H1 (cell line): ENCODE data around the gene RHBDF2. TPM values are rescaled to one million over a fixed set of nuclear protein-coding genes. Genes with fewer than 3 reads are reported as not detected.

Source experiments
- CTCF ChIA-PET: fragments of 300-600 bp; sonication (Branson Sonifier 250); formaldehyde crosslinking; loops from one replicate; lab custom pipeline; 2021; ENCODE audit not compliant: partially characterized antibody; lab: Charles Lee
- POLR2A ChIA-PET: fragments of 300-600 bp; sonication (Branson Sonifier 250); formaldehyde crosslinking; loops from one replicate; lab custom pipeline; 2021; ENCODE audit warnings: inconsistent platforms; ENCODE audit not compliant: partially characterized antibody; lab: Charles Lee
- DNase-seq, 2 experiments: peaks; one replicate each; pipeline versions ENCODE4 v3.0.0 to v3.0.0-alpha.2; 2010 to 2022; ENCODE audit warnings: low spot score in 2 of 2, low read depth in 1 of 2, mixed read lengths in 1 of 2
- FAIRE-seq: peaks from 2 replicates; lab custom pipeline; 2011; peaks lifted over from hg19 to GRCh38; lab: Jason Lieb, UNC
- H2AFZ ChIP-seq: 2 replicates; pipeline ENCODE4 v1.8.1; 2012; ENCODE audit warnings: low read length, inconsistent platforms
- H2AK5ac ChIP-seq: 2 replicates; pipeline ENCODE4 v1.6.1; 2013; ENCODE audit warnings: low read depth, low read length
- H2BK120ac ChIP-seq: replicated peaks from 2 replicates; pipeline ENCODE3; 2013; ENCODE audit warnings: low read depth, low read length, inconsistent platforms
- H2BK12ac ChIP-seq: 2 replicates; pipeline ENCODE4 v1.6.1; 2013; ENCODE audit warnings: low read depth, low read length
- H2BK15ac ChIP-seq: 2 replicates; pipeline ENCODE4 v1.6.1; 2013; ENCODE audit warnings: low read length
- H2BK20ac ChIP-seq: 2 replicates; pipeline ENCODE4 v1.6.1; 2013; ENCODE audit warnings: low read length
- H2BK5ac ChIP-seq: 2 replicates; pipeline ENCODE4 v1.6.1; 2013; ENCODE audit warnings: low read depth, low read length
- H3K14ac ChIP-seq: 2 replicates; pipeline ENCODE4 v1.6.1; 2013; ENCODE audit warnings: inconsistent platforms; ENCODE audit not compliant: insufficient read length
- H3K18ac ChIP-seq: 2 replicates; pipeline ENCODE4 v1.6.1; 2013; ENCODE audit warnings: low read length; ENCODE audit errors: extremely low read depth
- H3K23ac ChIP-seq: 2 replicates; pipeline ENCODE4 v1.6.1; 2013; ENCODE audit warnings: inconsistent platforms; ENCODE audit not compliant: insufficient read length
- H3K23me2 ChIP-seq: 2 replicates; pipeline ENCODE4 v1.6.1; 2013; ENCODE audit warnings: low read depth, low read length
- H3K27ac ChIP-seq: 2 replicates; pipeline ENCODE4 v1.6.1; 2011; ENCODE audit warnings: low read depth, low read length, inconsistent platforms
- H3K27me3 ChIP-seq, 4 experiments: replicated peaks in 1 of 4; 1 replicate in 1 of 4; 2 replicates in 3 of 4; pipeline versions ENCODE4 v1.6.1 to v1.8.1; 2011 to 2013; ENCODE audit warnings: low read length in 3 of 4, mild to moderate bottlenecking in 3 of 4, inconsistent platforms in 2 of 4, mixed read lengths in 2 of 4, moderate library complexity in 1 of 4; ENCODE audit not compliant: control insufficient read depth in 3 of 4, insufficient read depth in 3 of 4; ENCODE audit errors: extremely low read depth in 1 of 4
- H3K36me3 ChIP-seq, 4 experiments: 2 replicates each; pipeline versions ENCODE4 v1.6.1 to v1.8.1; 2011 to 2013; ENCODE audit warnings: mild to moderate bottlenecking in 4 of 4, low read length in 3 of 4, moderate library complexity in 2 of 4, control low read depth in 1 of 4, inconsistent platforms in 1 of 4; ENCODE audit not compliant: insufficient read depth in 4 of 4, control insufficient read depth in 2 of 4
- H3K4ac ChIP-seq: replicated peaks from 2 replicates; pipeline ENCODE3; 2013; ENCODE audit warnings: low read length, low read depth, mixed read lengths, inconsistent platforms; ENCODE audit not compliant: insufficient read length
- H3K4me1 ChIP-seq, 4 experiments: replicated peaks in 1 of 4; 1 replicate in 1 of 4; 2 replicates in 3 of 4; pipeline versions ENCODE4 v1.6.1 to v1.8.1; 2011 to 2013; ENCODE audit warnings: low read length in 3 of 4, inconsistent platforms in 2 of 4, mixed read lengths in 1 of 4; ENCODE audit not compliant: insufficient read depth in 4 of 4, control insufficient read depth in 3 of 4
- H3K4me2 ChIP-seq, 2 experiments: 2 replicates each; pipeline versions ENCODE4 v1.6.1 to v1.8.1; 2011 to 2013; ENCODE audit warnings: low read depth in 2 of 2, low read length in 2 of 2, control low read depth in 1 of 2, inconsistent platforms in 1 of 2, mild to moderate bottlenecking in 1 of 2; ENCODE audit not compliant: insufficient read depth in 1 of 2
- H3K4me3 ChIP-seq, 4 experiments: fragments of 200-600, 300-600 bp in 1 of 4; sonication (generic), shearing (Covaris generic), sonication (Bioruptor Twin) in 1 of 4; 2 replicates each; pipeline versions ENCODE4 v1.5.1 to v1.8.1; 2011 to 2016; ENCODE audit warnings: low read length in 4 of 4, low read depth in 3 of 4, control low read depth in 2 of 4, inconsistent platforms in 2 of 4, mild to moderate bottlenecking in 2 of 4, mixed read lengths in 1 of 4, moderate library complexity in 1 of 4; ENCODE audit not compliant: insufficient read depth in 2 of 4; ENCODE audit errors: extremely low read depth in 1 of 4
- H3K56ac ChIP-seq: replicated peaks from 2 replicates; pipeline ENCODE3; 2013; ENCODE audit warnings: low read depth, mild to moderate bottlenecking, mixed read lengths, low read length, inconsistent platforms; ENCODE audit not compliant: insufficient read length
- H3K79me1 ChIP-seq: 2 replicates; pipeline ENCODE4 v1.6.1; 2013; ENCODE audit warnings: low read depth, low read length, control low read depth
- H3K79me2 ChIP-seq, 2 experiments: 2 replicates each; pipeline versions ENCODE4 v1.6.1 to v1.8.1; 2012 to 2013; ENCODE audit warnings: low read length in 2 of 2, mild to moderate bottlenecking in 2 of 2, inconsistent platforms in 1 of 2; ENCODE audit not compliant: insufficient read depth in 2 of 2, control insufficient read depth in 1 of 2
- H3K9ac ChIP-seq, 4 experiments: replicated peaks in 1 of 4; 1 replicate in 1 of 4; 2 replicates in 3 of 4; pipeline versions ENCODE4 v1.6.1 to v1.8.1; 2011 to 2013; ENCODE audit warnings: low read depth in 3 of 4, low read length in 3 of 4, control low read depth in 2 of 4, mild to moderate bottlenecking in 2 of 4, moderate library complexity in 2 of 4, inconsistent platforms in 1 of 4; ENCODE audit errors: extremely low read depth in 1 of 4
- H3K9me3 ChIP-seq, 2 experiments: 2 replicates each; pipeline versions ENCODE4 v1.6.1 to v1.8.1; 2012 to 2013; ENCODE audit warnings: mild to moderate bottlenecking in 2 of 2, moderate library complexity in 2 of 2, control low read depth in 1 of 2, inconsistent platforms in 1 of 2, low read depth in 1 of 2, low read length in 1 of 2, mixed read lengths in 1 of 2; ENCODE audit not compliant: insufficient read depth in 2 of 2
- H4K20me1 ChIP-seq, 2 experiments: replicated peaks in 1 of 2; 2 replicates each; pipeline versions ENCODE3 to v1.8.1; 2011 to 2013; ENCODE audit warnings: inconsistent platforms in 2 of 2, low read length in 2 of 2, mild to moderate bottlenecking in 1 of 2; ENCODE audit not compliant: insufficient read depth in 2 of 2, control insufficient read depth in 1 of 2
- H4K5ac ChIP-seq: 2 replicates; pipeline ENCODE4 v1.6.1; 2013; ENCODE audit warnings: low read length, low read depth, mixed read lengths, inconsistent platforms; ENCODE audit not compliant: insufficient read length
- H4K8ac ChIP-seq: 2 replicates; pipeline ENCODE4 v1.8.0; 2013; ENCODE audit warnings: mild to moderate bottlenecking, moderate library complexity, low read length, inconsistent platforms; ENCODE audit not compliant: insufficient read depth; ENCODE audit errors: extremely low read depth
- H4K91ac ChIP-seq: replicated peaks from 2 replicates; pipeline ENCODE3; 2013; ENCODE audit warnings: low read length, mixed read lengths, inconsistent platforms; ENCODE audit not compliant: insufficient read length
- CREB1 ChIP-seq: IDR thresholded peaks from 2 replicates; pipeline ENCODE4 v1.6.1; 2012; ENCODE audit warnings: inconsistent platforms
- HDAC2 ChIP-seq, 2 experiments: fragments of 300-600 bp in 1 of 2; sonication (generic) in 1 of 2; IDR thresholded peaks; 2 replicates each; pipeline ENCODE4 v1.6.1; 2011 to 2012; ENCODE audit warnings: low read depth in 2 of 2, low read length in 2 of 2, mild to moderate bottlenecking in 2 of 2, moderate library complexity in 2 of 2, borderline replicate concordance in 1 of 2, inconsistent platforms in 1 of 2
- JUND ChIP-seq: IDR thresholded peaks from 2 replicates; pipeline ENCODE4 v1.6.1; 2011; ENCODE audit warnings: mild to moderate bottlenecking, improper control_type of control experiment, low read length
- KDM1A ChIP-seq: fragments of 200-600, 300-600 bp; sonication (generic); IDR thresholded peaks from 2 replicates; pipeline ENCODE4 v1.7.1; 2016; ENCODE audit warnings: mild to moderate bottlenecking, low read length, borderline replicate concordance
- RAD21 ChIP-seq, 2 experiments: IDR thresholded peaks in 1 of 2; conservative IDR thresholded peaks in 1 of 2; 2 replicates each; pipeline ENCODE4 v1.6.1; 2011; ENCODE audit warnings: low read depth in 2 of 2, low read length in 2 of 2, improper control_type of control experiment in 1 of 2, inconsistent platforms in 1 of 2, mild to moderate bottlenecking in 1 of 2, moderate library complexity in 1 of 2
- WGBS, 2 experiments: shearing (Covaris generic) in 1 of 2; methylation state at CpG; one replicate each; pipeline versions ENCODE4 v1.1.6 to v1.1.7; 2013 to 2015; ENCODE audit warnings: low lambda C conversion rate in 2 of 2, mixed read lengths in 2 of 2, inconsistent platforms in 1 of 2, low coverage in 1 of 2, missing lambda C conversion rate in 1 of 2; ENCODE audit not compliant: insufficient replicate concordance in 2 of 2, insufficient coverage in 1 of 2, insufficient read length in 1 of 2; ENCODE audit errors: extremely low coverage in 1 of 2, missing lambda C conversion rate in 1 of 2; 5-methylcytosine and 5-hydroxymethylcytosine counted together
- polyA plus RNA-seq, 7 experiments: library from polyadenylated mRNA; depleted of rRNA in 3 of 7; stranded (reverse) in 5 of 7; unstranded in 2 of 7; fragments of >200 nt in 5 of 7; fragments of 200-250 nt in 2 of 7; gene quantifications; 1 replicate in 5 of 7; 2 replicates in 1 of 7; 4 replicates in 1 of 7; pipeline versions ENCODE4 v1.2.1 to v1.2.3, GENCODE V29; 2011 to 2013; ENCODE audit warnings: missing spikeins in 2 of 7, mixed read lengths in 2 of 7
- total RNA-seq: library from RNA; stranded (reverse); fragmentation: NEBNext Ultra II Directional; extraction: Animal tissue kit (Norgen Biotek cat#: 25700); gene quantifications from 2 replicates; pipeline ENCODE4 v1.2.1, GENCODE V29; 2021

Gene RHBDF2
- total and polyA plus RNA-seq, 2 of the 8 experiments (the other 6 are each of a cell fraction or from before 2014, with no cell fraction given) = 21.2 to 25.9 TPM

- Histone ChIP-seq H3K79me1 (no peaks in the 10 kb centered on the region), H3K79me2 (no peaks in the 10 kb centered on the region), H3K4ac (no peak overlapping the region), H3K56ac (no peak overlapping the region), H3K14ac (no peak overlapping the region), H3K9ac (no peak overlapping the region), H2BK5ac (no peak overlapping the region), H4K5ac (no peak overlapping the region), H3K27ac (no peak overlapping the region), H2BK12ac (no peak overlapping the region), H2BK120ac (no peak overlapping the region), H2AK5ac (peak overlapping the region; percentile 40; the same call in 1 of the 2 replicates), H3K23ac (no peak overlapping the region), H3K9me3 (no peaks in the 10 kb centered on the region), H3K36me3 (no peaks in the 10 kb centered on the region), H3K23me2 (peaks cover 2% of the 10 kb centered on the region; the same call in 1 of the 2 replicates), H3K18ac (no peak overlapping the region), H4K8ac (no peak overlapping the region), H4K20me1 (no peaks in the 10 kb centered on the region), H3K4me1 (peaks cover 0 to 27% (median 21%) of the 10 kb centered on the region in 4 experiments; a peak in 6 of 7 replicates), H4K91ac (no peak overlapping the region), H2BK15ac (no peak overlapping the region), H2AFZ (no peak overlapping the region), H3K4me2 (no peak overlapping the region), H3K4me3 (no peak overlapping the region), H2BK20ac (no peak overlapping the region), H3K27me3 (peaks cover 1 to 19% (median 11%) of the 10 kb centered on the region in 4 experiments; a peak in 6 of 7 replicates)
- WGBS, 2 experiments = 84% methylated on average over 7 of the region's 8 CpGs; no CpG with 5 or more reads in 1 of the 2 experiments
- FAIRE-seq (no peak), DNase-seq (no peak)
- TF ChIP-seq KDM1A (peak; percentile 93), CREB1 (no peak), RAD21 (IDR thresholded peaks at IDR 0.05 in 1 of 2, conservative IDR thresholded peaks at IDR 0.05 in 1 of 2; ENCODE audit: low read depth in 2 of 2, low read length in 2 of 2) (no peak), JUND (no peak), HDAC2 (IDR thresholded peaks at IDR 0.05; ENCODE audit: borderline replicate concordance in 1 of 2, low read depth in 2 of 2, low read length in 2 of 2) (peak in 1 of 2 experiments; percentile 85; a peak in 1 of 4 replicates)
- POLR2A ChIA-PET = interaction anchor here (1.5 to 5.7 kb wide), 4 partner anchors 7 to 195 kb away, joined by 3 to 30 read pairs (median 16); partner anchors contain the start of gene PRCD
- CTCF ChIA-PET = interaction anchor here (1.3 to 15.6 kb wide), 4 partner anchors 11 to 26 kb away, joined by 5 to 260 read pairs (median 10); no protein-coding TSS in a partner anchor
Measured at GRCh38 chr17:76532072-76532651, 30.9 kb upstream of the RHBDF2 start.
